ENCODE results near the gene TIMELESS. TPM values are rescaled to one million over a fixed set of nuclear protein-coding genes. Genes with fewer than 3 reads are reported as not detected.
A peak's percentile ranks its signal among the peaks of the same experiment; 100 is the strongest.

Gene TIMELESS
- total and polyA plus RNA-seq, 2 experiments from 2014 or later: 28.7 to 54.8 TPM

- peak overlapping the region; percentile 97 for H3K4me3 Mint-ChIP-seq
- peak overlapping the region; percentile 97 for H3K4me2 ChIP-seq
- H3K9me3 Mint-ChIP-seq: no peaks in the 10 kb centered on the region
- peaks cover 3% of the 10 kb centered on the region; the same call in 1 of the 2 replicates for H3K4me1 ChIP-seq (ENCODE audit: insufficient read depth)
- H3K27me3 ChIP-seq (ENCODE audit: insufficient read depth): no peaks in the 10 kb centered on the region
- no peaks in the 10 kb centered on the region for H3K9me2 ChIP-seq (ENCODE audit: insufficient read depth)
- H3K27ac Mint-ChIP-seq: peak overlapping the region; percentile 99
- peaks cover 10% of the 10 kb centered on the region for H3K36me3 ChIP-seq (ENCODE audit: insufficient read depth)
- no peak for TF ChIP-seq ZNF114 (CRISPR knock-in tag; IDR thresholded peaks at IDR 0.05)
- TF ChIP-seq NANOG (IDR thresholded peaks at IDR 0.05; ENCODE audit: borderline replicate concordance): no peak
- 0 out of 2 replicates have a peak, but pooled peaks cover 2% of the 10 kb centered on the region for H4K20me1 ChIP-seq (replicated peaks; ENCODE audit: insufficient read depth)
- H3K79me2 ChIP-seq (replicated peaks; ENCODE audit: insufficient read depth): peaks cover 16% of the 10 kb centered on the region
- peak overlapping the region; percentile 92; the same call in 1 of the 2 replicates for H3K27ac ChIP-seq (ENCODE audit: low read depth)
- peak overlapping the region; percentile 90 for H2AFZ ChIP-seq
- peak overlapping the region; percentile 97 for H3K4me3 ChIP-seq
- peaks cover 32% of the 10 kb centered on the region for H3K36me3 Mint-ChIP-seq (ENCODE audit: low read depth)
- peaks cover 14% of the 10 kb centered on the region; the same call in 1 of the 2 replicates for H3F3A ChIP-seq (replicated peaks; ENCODE audit: low read depth)
- peaks cover 6% of the 10 kb centered on the region for H3K27me3 Mint-ChIP-seq (ENCODE audit: insufficient read depth, low read depth, poor library complexity)
- ATAC-seq: no peak; the same call in 2 of the 3 replicates
- DNase-seq (ENCODE audit: low spot score): no peak
- peaks cover 7% of the 10 kb centered on the region; the same call in 2 of the 3 replicates for H3K4me1 Mint-ChIP-seq
These were observed 20.0 kb upstream of the TIMELESS start for GRCh38 chr12:56469007-56469930.

GRCh38 chr12:56468216-56469006, 19.2 kb upstream of the TIMELESS start, which contains the start of gene SPRYD4:
Gene SPRYD4, plus strand, starts transcription at chr12:56468578. Its CDS starts 14 bp downstream, at chr12:56468592.
- H3K9me2 ChIP-seq (ENCODE audit: insufficient read depth): no peaks in the 10 kb centered on the region
- peak within 1 kb of the TSS; percentile 92; the same call in 1 of the 2 replicates for H3K27ac ChIP-seq (ENCODE audit: low read depth)
- H3K9me3 Mint-ChIP-seq: no peaks in the 10 kb centered on the region
- peaks cover 16% of the 10 kb centered on the region for H3K79me2 ChIP-seq (replicated peaks; ENCODE audit: insufficient read depth)
- DNase-seq (ENCODE audit: low spot score) (peak; percentile 96), ATAC-seq (peak; percentile 89)
- peaks cover 14% of the 10 kb centered on the region; the same call in 1 of the 2 replicates for H3F3A ChIP-seq (replicated peaks; ENCODE audit: low read depth)
- peak within 1 kb of the TSS; percentile 97 for H3K4me3 ChIP-seq
- H3K4me1 ChIP-seq (ENCODE audit: insufficient read depth): peaks cover 6% of the 10 kb centered on the region
- H3K27me3 ChIP-seq (ENCODE audit: insufficient read depth): no peaks in the 10 kb centered on the region
- TF ChIP-seq CREB1 (CRISPR knock-in tag; IDR thresholded peaks at IDR 0.05; ENCODE audit: low read depth): peak; percentile 98
- TF ChIP-seq POLR2AphosphoS5 (IDR thresholded peaks at IDR 0.05; ENCODE audit: low read depth): peak; percentile 90
- no peak for TF ChIP-seq ZNF331 (CRISPR knock-in tag; IDR thresholded peaks at IDR 0.05; ENCODE audit: low read depth)
- no peak for TF ChIP-seq ZNF462 (CRISPR knock-in tag; IDR thresholded peaks at IDR 0.05)
- TF ChIP-seq CTCF (conservative IDR thresholded peaks at IDR 0.05; ENCODE audit: low read depth in 2 of 2): peak; percentile 32 to 70; a peak in 2 of 4 replicates
- H2AFZ ChIP-seq: peak within 1 kb of the TSS; percentile 90
- peaks cover 29% of the 10 kb centered on the region for H3K36me3 Mint-ChIP-seq (ENCODE audit: low read depth)
- peaks cover 6% of the 10 kb centered on the region for H3K27me3 Mint-ChIP-seq (ENCODE audit: insufficient read depth, low read depth, poor library complexity)
- no peaks in the 10 kb centered on the region for H4K20me1 ChIP-seq (replicated peaks; ENCODE audit: insufficient read depth)
- peak within 1 kb of the TSS; percentile 97 for H3K4me2 ChIP-seq
- peak within 1 kb of the TSS; percentile 99 for H3K27ac Mint-ChIP-seq
- H3K4me3 Mint-ChIP-seq: peak within 1 kb of the TSS; percentile 97
- H3K36me3 ChIP-seq (ENCODE audit: insufficient read depth): peaks cover 10% of the 10 kb centered on the region
- peaks cover 12% of the 10 kb centered on the region for H3K4me1 Mint-ChIP-seq

Data from GM23338 (cell line).